SK-N-SH (cell line): ENCODE measurements around the gene NALCN. TPM values are rescaled to one million over a fixed set of nuclear protein-coding genes. Genes with fewer than 3 reads are reported as not detected.

ENCODE experiments used
- CTCF ChIA-PET: fragments of 300-600, 350-600 bp; formaldehyde crosslinking; extraction: SDS; loops from one replicate; lab custom pipeline; 2021; lab: Yijun Ruan, JAX
- POLR2A ChIA-PET: fragments of 350-600 bp; sonication (Branson Sonifier 250); formaldehyde crosslinking; extraction: SDS; loops from one replicate; lab custom pipeline; 2020; ENCODE audit warnings: antibody characterized with exemption, inconsistent platforms; lab: Yijun Ruan, JAX
- DNase-seq: peaks from one replicate; pipeline ENCODE4 v3.0.0; 2012
- H2AFZ ChIP-seq: fragments of 200-600 bp; sonication (generic); 2 replicates; pipeline ENCODE4 v1.8.1; 2016; ENCODE audit warnings: antibody characterized with exemption, mild to moderate bottlenecking, low read depth
- H3F3A ChIP-seq: fragments of 200-600 bp; sonication (generic); replicated peaks from 2 replicates; pipeline ENCODE3; 2016; ENCODE audit warnings: antibody characterized with exemption, mild to moderate bottlenecking; ENCODE audit not compliant: insufficient read depth
- H3K27ac ChIP-seq, 2 experiments: fragments of 200-500 bp in 1 of 2; fragments of 200-600 bp in 1 of 2; sonication (Bioruptor generic) in 1 of 2; sonication (generic), shearing (Covaris generic) in 1 of 2; 2 replicates each; pipeline versions ENCODE4 v1.5.1 to v1.6.1; 2014 to 2016; ENCODE audit warnings: low read depth in 2 of 2, inconsistent platforms in 1 of 2, low read length in 1 of 2, mild to moderate bottlenecking in 1 of 2, mixed read lengths in 1 of 2
- H3K27me3 ChIP-seq: fragments of 200-600 bp; sonication (generic), shearing (Covaris generic); 2 replicates; pipeline ENCODE4 v1.6.1; 2016; ENCODE audit warnings: mixed run types; ENCODE audit not compliant: insufficient read depth
- H3K36me3 ChIP-seq, 2 experiments: fragments of 200-500 bp in 1 of 2; fragments of 200-600 bp in 1 of 2; sonication (Bioruptor generic) in 1 of 2; sonication (generic) in 1 of 2; replicated peaks in 1 of 2; 2 replicates each; pipeline versions ENCODE3 to v1.5.1; 2014 to 2016; ENCODE audit warnings: low read length in 1 of 2, mild to moderate bottlenecking in 1 of 2; ENCODE audit not compliant: insufficient read depth in 2 of 2, control insufficient read depth in 1 of 2
- H3K4me1 ChIP-seq, 2 experiments: fragments of 200-500 bp in 1 of 2; fragments of 200-600 bp in 1 of 2; sonication (Bioruptor generic) in 1 of 2; sonication (generic), shearing (Covaris generic) in 1 of 2; 2 replicates each; pipeline versions ENCODE4 v1.5.1 to v1.6.1; 2014 to 2016; ENCODE audit warnings: low read depth in 1 of 2, low read length in 1 of 2, mixed run types in 1 of 2; ENCODE audit not compliant: insufficient read depth in 2 of 2, control insufficient read depth in 1 of 2
- H3K4me2 ChIP-seq: fragments of 200-600 bp; sonication (generic), shearing (Covaris generic); 2 replicates; pipeline ENCODE4 v1.6.1; 2017; ENCODE audit warnings: mixed run types
- H3K4me3 ChIP-seq, 2 experiments: fragments of 200-500 bp in 1 of 2; fragments of 200-600 bp in 1 of 2; sonication (Bioruptor generic) in 1 of 2; sonication (generic), shearing (Covaris generic) in 1 of 2; 2 replicates each; pipeline versions ENCODE4 v1.5.1 to v1.8.1; 2014 to 2016; ENCODE audit warnings: low read depth in 2 of 2, inconsistent platforms in 1 of 2, low read length in 1 of 2, mild to moderate bottlenecking in 1 of 2, mixed read lengths in 1 of 2, moderate library complexity in 1 of 2
- H3K79me2 ChIP-seq: fragments of 200-600 bp; sonication (generic); 2 replicates; pipeline ENCODE4 v1.8.1; 2017; ENCODE audit warnings: mild to moderate bottlenecking; ENCODE audit not compliant: insufficient read depth
- H3K9ac ChIP-seq: fragments of 200-600 bp; sonication (generic); 2 replicates; pipeline ENCODE4 v1.6.1; 2017; ENCODE audit warnings: mixed run types
- H3K9me2 ChIP-seq: fragments of 200-600 bp; sonication (generic); 2 replicates; pipeline ENCODE4 v1.6.1; 2017; ENCODE audit warnings: mixed run types
- H3K9me3 ChIP-seq: fragments of 200-600 bp; sonication (generic); 2 replicates; pipeline ENCODE4 v1.6.1; 2017; ENCODE audit warnings: mixed run types, mild to moderate bottlenecking, moderate library complexity
- H4K20me1 ChIP-seq: fragments of 200-600 bp; sonication (generic); 2 replicates; pipeline ENCODE4 v1.6.1; 2017; ENCODE audit warnings: mild to moderate bottlenecking, mixed run types; ENCODE audit not compliant: insufficient read depth
- CHD2 ChIP-seq: fragments of 150-350 bp; IDR thresholded peaks from 2 replicates; pipeline ENCODE4 v1.6.1; 2018; ENCODE audit warnings: low read length; ENCODE audit not compliant: partially characterized antibody
- EP300 ChIP-seq, 2 experiments: IDR thresholded peaks; 2 replicates each; pipeline versions ENCODE4 v1.4.0 to v1.6.1; 2012; ENCODE audit warnings: borderline replicate concordance in 1 of 2, low read depth in 1 of 2, low read length in 1 of 2
- EZH2phosphoT487 ChIP-seq: fragments of 200-600 bp; sonication (generic); IDR thresholded peaks from 2 replicates; pipeline ENCODE4 v1.6.1; 2017; ENCODE audit warnings: low read depth, mixed run types, mild to moderate bottlenecking, antibody characterized with exemption, moderate library complexity, borderline replicate concordance
- FOSL2 ChIP-seq: IDR thresholded peaks from 2 replicates; pipeline ENCODE4 v1.4.0; 2012; ENCODE audit warnings: low read depth, mild to moderate bottlenecking, moderate library complexity, borderline replicate concordance
- FOXJ3 ChIP-seq: sonication (generic); formaldehyde crosslinking; IDR thresholded peaks from 2 replicates; pipeline ENCODE4 v1.5.1; 2020; ENCODE audit warnings: mild to moderate bottlenecking, missing genetic modification reagents
- FOXM1 ChIP-seq: IDR thresholded peaks from 2 replicates; pipeline ENCODE4 v1.4.0; 2012; ENCODE audit warnings: low read depth, mild to moderate bottlenecking
- GABPA ChIP-seq: IDR thresholded peaks from 2 replicates; pipeline ENCODE4 v1.4.0; 2012; ENCODE audit warnings: low read depth, mild to moderate bottlenecking
- MEF2A ChIP-seq: IDR thresholded peaks from 2 replicates; pipeline ENCODE4 v1.4.0; 2012; ENCODE audit warnings: low read depth, borderline replicate concordance
- NFIC ChIP-seq: IDR thresholded peaks from 2 replicates; pipeline ENCODE4 v1.4.0; 2012; ENCODE audit warnings: borderline replicate concordance
- NRF1 ChIP-seq: IDR thresholded peaks from 2 replicates; pipeline ENCODE4 v1.6.1; 2012; ENCODE audit warnings: low read depth, mild to moderate bottlenecking, low read length
- RCOR1 ChIP-seq: fragments of 150-350 bp; IDR thresholded peaks from 2 replicates; pipeline ENCODE4 v1.6.1; 2017; ENCODE audit warnings: antibody characterized with exemption, low read length
- RFX5 ChIP-seq: IDR thresholded peaks from 2 replicates; pipeline ENCODE4 v1.6.1; 2012; ENCODE audit warnings: mild to moderate bottlenecking, improper control_type of control experiment, low read length
- RXRA ChIP-seq: IDR thresholded peaks from 2 replicates; pipeline ENCODE4 v1.4.0; 2012; ENCODE audit warnings: low read depth, mild to moderate bottlenecking, borderline replicate concordance
- TAF1 ChIP-seq: IDR thresholded peaks from 2 replicates; pipeline ENCODE4 v1.6.1; 2012; ENCODE audit warnings: low read depth, mild to moderate bottlenecking, low read length, moderate library complexity, borderline replicate concordance
- TCF12 ChIP-seq: IDR thresholded peaks from 2 replicates; pipeline ENCODE4 v1.4.0; 2012
- TEAD4 ChIP-seq: IDR thresholded peaks from 2 replicates; pipeline ENCODE4 v1.4.0; 2012; ENCODE audit warnings: mild to moderate bottlenecking, borderline replicate concordance; ENCODE audit not compliant: insufficient read depth
- WGBS: methylation state at CpG from one replicate; pipeline ENCODE4 v1.1.6; 2017; ENCODE audit warnings: low lambda C conversion rate; 5-methylcytosine and 5-hydroxymethylcytosine counted together
- polyA plus RNA-seq, 3 experiments: library from polyadenylated mRNA; depleted of rRNA; stranded (reverse); fragments of >200 nt; gene quantifications; 2 replicates each; pipeline ENCODE4 v1.2.3, GENCODE V29; 2012
- TF ChIP-seq, protein P1 (sequence below): fragments of 150-350 bp; IDR thresholded peaks from 2 replicates; pipeline ENCODE4 v1.6.1; 2016; ENCODE audit warnings: mild to moderate bottlenecking, low read depth, low read length
- TF ChIP-seq, protein P2 (sequence below): IDR thresholded peaks from 2 replicates; pipeline ENCODE4 v1.4.0; 2012; ENCODE audit warnings: low read depth, borderline replicate concordance
- TF ChIP-seq, protein P3 (sequence below): fragments of 200-600 bp; sonication (generic); IDR thresholded peaks from 2 replicates; pipeline ENCODE4 v1.6.1; 2017; ENCODE audit warnings: antibody characterized with exemption, mild to moderate bottlenecking, moderate library complexity
- TF ChIP-seq, protein P4 (sequence below): IDR thresholded peaks from 2 replicates; pipeline ENCODE4 v1.6.1; 2012; ENCODE audit warnings: mild to moderate bottlenecking, low read depth, low read length, moderate library complexity

The NALCN gene
- polyA plus RNA-seq, 1 of the 3 experiments (the other 2 are of a cell fraction) = 3.0 TPM

DNA sequence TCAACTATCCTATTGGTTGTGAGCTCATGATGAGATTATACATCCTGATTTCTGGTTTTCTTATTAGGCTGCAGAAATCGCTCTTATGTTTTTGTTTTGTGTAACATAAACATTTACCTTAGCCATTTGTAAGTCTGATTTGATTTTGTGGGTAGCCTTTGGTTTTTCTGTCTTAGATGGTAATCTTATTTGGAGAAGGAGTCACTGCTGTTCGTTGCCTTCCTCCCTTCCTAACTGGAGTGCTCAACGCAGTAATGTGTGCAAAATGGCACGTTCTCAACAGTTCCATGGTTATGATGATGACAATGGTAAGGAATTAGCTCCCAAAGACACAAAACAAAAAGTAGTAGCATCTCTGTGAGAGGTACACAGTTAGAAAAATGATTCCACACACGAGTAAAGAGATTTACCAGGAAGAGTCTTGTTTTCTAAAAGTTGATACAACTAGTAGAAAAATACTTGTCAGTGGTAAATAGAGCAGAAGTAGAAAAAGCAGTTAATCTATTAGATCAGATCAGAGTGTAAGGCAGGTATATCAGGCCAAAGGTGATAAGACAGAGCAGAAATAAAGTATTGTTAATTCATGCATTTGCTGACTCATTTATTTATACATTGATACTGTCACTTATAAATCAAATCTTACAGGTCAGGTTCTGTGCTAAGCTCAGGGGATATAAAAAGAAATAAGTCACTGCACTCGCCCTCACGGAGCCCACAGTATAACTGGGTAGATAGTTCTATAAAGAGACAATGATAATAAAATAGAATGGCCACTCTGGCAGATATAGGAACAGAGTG lies 270.0 kb downstream of the NALCN start:
- 84% methylated on average over 7 of the region's 7 CpGs for WGBS
- Histone ChIP-seq H4K20me1 (no peaks in the 10 kb centered on the region), H3K9me2 (no peaks in the 10 kb centered on the region)
- no peak for DNase-seq
- TF ChIP-seq FOXJ3 (CRISPR knock-in tag) (no peak), GABPA (no peak), TAF1 (no peak), EP300 (IDR thresholded peaks at IDR 0.05; ENCODE audit: borderline replicate concordance in 1 of 2, low read depth in 1 of 2, low read length in 1 of 2) (no peak), RXRA (no peak), NFIC (no peak), MEF2A (no peak), RCOR1 (no peak), TEAD4 (no peak), CHD2 (no peak), NRF1 (no peak), FOXM1 (no peak), FOSL2 (no peak), EZH2phosphoT487 (no peak), TCF12 (no peak), RFX5 (no peak)
- TF ChIP-seq, protein P1, sequence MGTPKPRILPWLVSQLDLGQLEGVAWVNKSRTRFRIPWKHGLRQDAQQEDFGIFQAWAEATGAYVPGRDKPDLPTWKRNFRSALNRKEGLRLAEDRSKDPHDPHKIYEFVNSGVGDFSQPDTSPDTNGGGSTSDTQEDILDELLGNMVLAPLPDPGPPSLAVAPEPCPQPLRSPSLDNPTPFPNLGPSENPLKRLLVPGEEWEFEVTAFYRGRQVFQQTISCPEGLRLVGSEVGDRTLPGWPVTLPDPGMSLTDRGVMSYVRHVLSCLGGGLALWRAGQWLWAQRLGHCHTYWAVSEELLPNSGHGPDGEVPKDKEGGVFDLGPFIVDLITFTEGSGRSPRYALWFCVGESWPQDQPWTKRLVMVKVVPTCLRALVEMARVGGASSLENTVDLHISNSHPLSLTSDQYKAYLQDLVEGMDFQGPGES = no peak
- TF ChIP-seq, protein P2, sequence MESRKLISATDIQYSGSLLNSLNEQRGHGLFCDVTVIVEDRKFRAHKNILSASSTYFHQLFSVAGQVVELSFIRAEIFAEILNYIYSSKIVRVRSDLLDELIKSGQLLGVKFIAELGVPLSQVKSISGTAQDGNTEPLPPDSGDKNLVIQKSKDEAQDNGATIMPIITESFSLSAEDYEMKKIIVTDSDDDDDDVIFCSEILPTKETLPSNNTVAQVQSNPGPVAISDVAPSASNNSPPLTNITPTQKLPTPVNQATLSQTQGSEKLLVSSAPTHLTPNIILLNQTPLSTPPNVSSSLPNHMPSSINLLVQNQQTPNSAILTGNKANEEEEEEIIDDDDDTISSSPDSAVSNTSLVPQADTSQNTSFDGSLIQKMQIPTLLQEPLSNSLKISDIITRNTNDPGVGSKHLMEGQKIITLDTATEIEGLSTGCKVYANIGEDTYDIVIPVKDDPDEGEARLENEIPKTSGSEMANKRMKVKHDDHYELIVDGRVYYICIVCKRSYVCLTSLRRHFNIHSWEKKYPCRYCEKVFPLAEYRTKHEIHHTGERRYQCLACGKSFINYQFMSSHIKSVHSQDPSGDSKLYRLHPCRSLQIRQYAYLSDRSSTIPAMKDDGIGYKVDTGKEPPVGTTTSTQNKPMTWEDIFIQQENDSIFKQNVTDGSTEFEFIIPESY = no peak
- TF ChIP-seq, protein P3, sequence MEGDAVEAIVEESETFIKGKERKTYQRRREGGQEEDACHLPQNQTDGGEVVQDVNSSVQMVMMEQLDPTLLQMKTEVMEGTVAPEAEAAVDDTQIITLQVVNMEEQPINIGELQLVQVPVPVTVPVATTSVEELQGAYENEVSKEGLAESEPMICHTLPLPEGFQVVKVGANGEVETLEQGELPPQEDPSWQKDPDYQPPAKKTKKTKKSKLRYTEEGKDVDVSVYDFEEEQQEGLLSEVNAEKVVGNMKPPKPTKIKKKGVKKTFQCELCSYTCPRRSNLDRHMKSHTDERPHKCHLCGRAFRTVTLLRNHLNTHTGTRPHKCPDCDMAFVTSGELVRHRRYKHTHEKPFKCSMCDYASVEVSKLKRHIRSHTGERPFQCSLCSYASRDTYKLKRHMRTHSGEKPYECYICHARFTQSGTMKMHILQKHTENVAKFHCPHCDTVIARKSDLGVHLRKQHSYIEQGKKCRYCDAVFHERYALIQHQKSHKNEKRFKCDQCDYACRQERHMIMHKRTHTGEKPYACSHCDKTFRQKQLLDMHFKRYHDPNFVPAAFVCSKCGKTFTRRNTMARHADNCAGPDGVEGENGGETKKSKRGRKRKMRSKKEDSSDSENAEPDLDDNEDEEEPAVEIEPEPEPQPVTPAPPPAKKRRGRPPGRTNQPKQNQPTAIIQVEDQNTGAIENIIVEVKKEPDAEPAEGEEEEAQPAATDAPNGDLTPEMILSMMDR = no peak
- TF ChIP-seq, protein P4, sequence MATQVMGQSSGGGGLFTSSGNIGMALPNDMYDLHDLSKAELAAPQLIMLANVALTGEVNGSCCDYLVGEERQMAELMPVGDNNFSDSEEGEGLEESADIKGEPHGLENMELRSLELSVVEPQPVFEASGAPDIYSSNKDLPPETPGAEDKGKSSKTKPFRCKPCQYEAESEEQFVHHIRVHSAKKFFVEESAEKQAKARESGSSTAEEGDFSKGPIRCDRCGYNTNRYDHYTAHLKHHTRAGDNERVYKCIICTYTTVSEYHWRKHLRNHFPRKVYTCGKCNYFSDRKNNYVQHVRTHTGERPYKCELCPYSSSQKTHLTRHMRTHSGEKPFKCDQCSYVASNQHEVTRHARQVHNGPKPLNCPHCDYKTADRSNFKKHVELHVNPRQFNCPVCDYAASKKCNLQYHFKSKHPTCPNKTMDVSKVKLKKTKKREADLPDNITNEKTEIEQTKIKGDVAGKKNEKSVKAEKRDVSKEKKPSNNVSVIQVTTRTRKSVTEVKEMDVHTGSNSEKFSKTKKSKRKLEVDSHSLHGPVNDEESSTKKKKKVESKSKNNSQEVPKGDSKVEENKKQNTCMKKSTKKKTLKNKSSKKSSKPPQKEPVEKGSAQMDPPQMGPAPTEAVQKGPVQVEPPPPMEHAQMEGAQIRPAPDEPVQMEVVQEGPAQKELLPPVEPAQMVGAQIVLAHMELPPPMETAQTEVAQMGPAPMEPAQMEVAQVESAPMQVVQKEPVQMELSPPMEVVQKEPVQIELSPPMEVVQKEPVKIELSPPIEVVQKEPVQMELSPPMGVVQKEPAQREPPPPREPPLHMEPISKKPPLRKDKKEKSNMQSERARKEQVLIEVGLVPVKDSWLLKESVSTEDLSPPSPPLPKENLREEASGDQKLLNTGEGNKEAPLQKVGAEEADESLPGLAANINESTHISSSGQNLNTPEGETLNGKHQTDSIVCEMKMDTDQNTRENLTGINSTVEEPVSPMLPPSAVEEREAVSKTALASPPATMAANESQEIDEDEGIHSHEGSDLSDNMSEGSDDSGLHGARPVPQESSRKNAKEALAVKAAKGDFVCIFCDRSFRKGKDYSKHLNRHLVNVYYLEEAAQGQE = no peak
- TF ChIP-seq, all 33 proteins: peak for 0
- H3K4me3 ChIP-seq = no peak overlapping the region
- H3K27me3 ChIP-seq = no peaks in the 10 kb centered on the region
- no peak overlapping the region for H2AFZ ChIP-seq
- H3K36me3 ChIP-seq = no peaks in the 10 kb centered on the region
- H3K79me2 ChIP-seq = no peaks in the 10 kb centered on the region
- no peak overlapping the region for H3K9ac ChIP-seq
- peak overlapping the region; percentile 33; the same call in 1 of the 2 replicates for H3K4me2 ChIP-seq
- H3K9me3 ChIP-seq = no peaks in the 10 kb centered on the region
- ChIA-PET CTCF (interaction anchor here (1.1 to 4.5 kb wide), 8 partner anchors 9 to 1700 kb away, joined by 3 to 36 read pairs (median 11); no protein-coding TSS in a partner anchor), POLR2A (no interaction called here)
- H3K27ac ChIP-seq = peak overlapping the region in 1 of 2 experiments; percentile 45; a peak in 2 of 4 replicates
- peaks cover 7% of the 10 kb centered on the region for H3F3A ChIP-seq
- peaks cover 0 to 5% of the 10 kb centered on the region in 2 experiments; a peak in 3 of 4 replicates for H3K4me1 ChIP-seq
